Measurements from ENCODE around the gene INHA.

The INHA gene

GRCh38 chr2:219572237-219573001 is at the start of gene INHA:
Gene INHA, plus strand, starts transcription at chr2:219572310. Its CDS starts 65 bp downstream, at chr2:219572375.
- DNase-seq (ENCODE audit: low read depth): no peak

GRCh38 chr2:219523031-219523671 is 49.0 kb upstream of the INHA start:
- no peak for DNase-seq (ENCODE audit: low read depth)

- DNase-seq (ENCODE audit: low read depth): no peak
Measured at GRCh38 chr2:219524817-219525216, 47.3 kb upstream of the INHA start.

- DNase-seq (ENCODE audit: low read depth): no peak
Measured at GRCh38 chr2:219525533-219526232, 46.4 kb upstream of the INHA start.

GRCh38 chr2:219526320-219527075 is 45.6 kb upstream of the INHA start:
- no peak for DNase-seq (ENCODE audit: low read depth)

- DNase-seq (ENCODE audit: low read depth): no peak
Measured at GRCh38 chr2:219527076-219527394, 45.1 kb upstream of the INHA start.

GRCh38 chr2:219527472-219527871 is 44.6 kb upstream of the INHA start:
- no peak for DNase-seq (ENCODE audit: low read depth)

- DNase-seq (ENCODE audit: low read depth): peak; percentile 83
Measured at GRCh38 chr2:219530048-219530963, 41.8 kb upstream of the INHA start.

GRCh38 chr2:219531639-219532377 is 40.3 kb upstream of the INHA start:
- no peak for DNase-seq (ENCODE audit: low read depth)

- no peak for DNase-seq (ENCODE audit: low read depth)
Measured at GRCh38 chr2:219532378-219532649, 39.8 kb upstream of the INHA start.

- DNase-seq (ENCODE audit: low read depth): no peak
Measured at GRCh38 chr2:219533930-219534661, 38.0 kb upstream of the INHA start.

GRCh38 chr2:219536425-219536824 is 35.7 kb upstream of the INHA start:
- DNase-seq (ENCODE audit: low read depth): no peak

GRCh38 chr2:219536967-219537366 is 35.1 kb upstream of the INHA start:
- no peak for DNase-seq (ENCODE audit: low read depth)

- DNase-seq (ENCODE audit: low read depth): no peak
Measured at GRCh38 chr2:219537657-219538488, 34.2 kb upstream of the INHA start.

GRCh38 chr2:219538504-219538951 is 33.6 kb upstream of the INHA start:
- DNase-seq (ENCODE audit: low read depth): no peak

GRCh38 chr2:219538956-219539788 is 32.9 kb upstream of the INHA start:
- DNase-seq (ENCODE audit: low read depth): no peak

GRCh38 chr2:219539926-219540678 is 32.0 kb upstream of the INHA start:
- no peak for DNase-seq (ENCODE audit: low read depth)

Measured in activated T-cell treated with anti-CD3 and anti-CD28 coated beads for 24 hours (primary cell).